Stimulated activated CD8-positive, alpha-beta memory T cell treated with anti-CD3 and anti-CD28 coated beads, Interleukin-7, amount 100 ng/mL, for 48 hours (primary cell): Measurements from ENCODE around the gene PTRH1.

Experiments used
- DNase-seq, 2 donors: peaks; one replicate each; pipeline ENCODE4 v3.0.0-alpha.2; 2020; ENCODE audit warnings: low read depth in 1 of 2; ENCODE audit errors: extremely low read depth in 1 of 2

The PTRH1 gene

GRCh38 chr9:127721391-127721821 is 5.9 kb upstream of the PTRH1 start:
- no peak for DNase-seq

DNA sequence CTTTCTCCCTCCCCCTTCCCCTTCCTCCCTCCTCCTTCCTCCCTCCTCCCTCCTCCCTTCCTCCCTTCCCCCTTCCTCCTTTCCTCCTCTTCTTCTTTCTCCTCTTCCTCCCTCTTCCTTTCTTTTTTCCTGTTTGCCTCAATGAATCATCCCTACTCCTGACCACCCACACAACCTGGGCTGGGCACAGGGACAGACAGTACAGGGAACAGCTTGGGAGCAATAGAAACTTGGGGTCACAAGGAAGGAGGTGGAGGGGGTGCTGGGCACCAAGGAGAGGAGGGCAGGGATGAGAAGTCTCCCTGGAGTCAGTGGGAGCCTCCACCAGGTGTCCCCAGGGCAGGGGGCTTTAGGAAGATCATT is 5.4 kb upstream of the PTRH1 start:
- DNase-seq = no peak

- no peak for DNase-seq
Observed at GRCh38 chr9:127720031-127720864, 4.8 kb upstream of the PTRH1 start.

DNA sequence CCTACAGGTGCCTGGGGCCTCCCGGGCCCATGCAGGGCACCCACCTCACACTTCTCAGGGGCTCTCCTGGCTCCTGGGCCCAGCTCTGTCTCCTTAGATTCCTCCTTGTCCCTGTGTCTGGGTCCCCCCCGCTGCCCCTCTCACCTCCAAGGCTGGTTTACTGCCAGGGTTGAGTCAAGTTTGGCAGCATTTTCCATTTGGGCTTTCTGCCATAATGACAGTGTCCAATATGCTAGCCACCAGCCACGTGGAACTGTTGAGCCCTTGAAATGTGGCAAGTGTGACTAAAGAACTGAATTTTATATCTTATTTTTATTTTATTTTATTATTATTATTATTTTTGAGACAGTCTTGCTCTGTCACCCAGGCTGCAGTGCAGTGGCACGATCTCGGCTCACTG is 2.3 kb upstream of the PTRH1 start:
- DNase-seq = no peak

DNA sequence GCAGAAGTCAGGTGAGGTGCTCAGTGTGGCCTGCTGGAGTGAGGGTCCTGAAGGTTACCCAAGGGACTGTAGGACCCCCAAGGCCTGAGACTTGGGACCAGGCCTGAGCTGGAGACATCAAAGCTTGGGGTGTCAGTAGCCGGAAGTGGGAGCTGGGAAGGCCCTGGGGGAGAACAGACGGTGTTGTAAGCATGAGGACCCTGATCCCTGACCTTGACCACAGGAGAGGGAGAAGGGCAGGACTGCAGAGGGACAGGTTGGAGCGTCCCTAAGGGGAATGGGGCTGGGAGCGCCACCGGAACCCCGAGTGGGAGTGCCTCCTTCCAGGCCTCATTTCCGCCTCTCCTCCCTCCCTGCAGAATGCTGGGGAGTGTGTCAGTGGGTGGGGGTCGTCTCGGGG is 949 bp upstream of the PTRH1 start:
- no peak for DNase-seq

DNA sequence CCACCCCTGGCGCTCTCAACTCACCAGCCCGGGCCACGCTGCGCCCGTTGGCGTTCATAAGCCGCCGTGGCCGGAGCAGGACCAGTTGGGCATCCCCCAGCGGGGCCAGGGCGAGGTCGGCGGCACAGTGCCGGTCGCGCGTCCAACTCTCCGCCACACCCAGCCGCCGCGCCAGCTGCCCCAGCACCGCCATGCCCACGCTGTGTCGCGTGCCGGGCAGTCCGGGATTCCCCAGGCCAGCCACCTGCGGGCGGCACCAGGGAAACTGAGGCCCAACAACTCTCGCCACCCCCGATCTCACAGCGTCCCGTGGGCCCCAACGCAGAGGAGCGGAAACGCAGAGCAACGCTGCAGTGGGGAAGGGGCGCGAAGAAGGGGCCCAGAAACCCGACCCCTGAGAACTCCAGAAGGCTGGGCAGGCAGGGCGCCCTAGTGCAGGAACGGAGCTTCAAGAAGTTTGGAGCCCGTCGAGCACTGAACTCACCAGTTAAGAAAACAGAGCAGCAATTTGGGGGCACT is 453 bp downstream of the PTRH1 start:
- DNase-seq = no peak

DNA sequence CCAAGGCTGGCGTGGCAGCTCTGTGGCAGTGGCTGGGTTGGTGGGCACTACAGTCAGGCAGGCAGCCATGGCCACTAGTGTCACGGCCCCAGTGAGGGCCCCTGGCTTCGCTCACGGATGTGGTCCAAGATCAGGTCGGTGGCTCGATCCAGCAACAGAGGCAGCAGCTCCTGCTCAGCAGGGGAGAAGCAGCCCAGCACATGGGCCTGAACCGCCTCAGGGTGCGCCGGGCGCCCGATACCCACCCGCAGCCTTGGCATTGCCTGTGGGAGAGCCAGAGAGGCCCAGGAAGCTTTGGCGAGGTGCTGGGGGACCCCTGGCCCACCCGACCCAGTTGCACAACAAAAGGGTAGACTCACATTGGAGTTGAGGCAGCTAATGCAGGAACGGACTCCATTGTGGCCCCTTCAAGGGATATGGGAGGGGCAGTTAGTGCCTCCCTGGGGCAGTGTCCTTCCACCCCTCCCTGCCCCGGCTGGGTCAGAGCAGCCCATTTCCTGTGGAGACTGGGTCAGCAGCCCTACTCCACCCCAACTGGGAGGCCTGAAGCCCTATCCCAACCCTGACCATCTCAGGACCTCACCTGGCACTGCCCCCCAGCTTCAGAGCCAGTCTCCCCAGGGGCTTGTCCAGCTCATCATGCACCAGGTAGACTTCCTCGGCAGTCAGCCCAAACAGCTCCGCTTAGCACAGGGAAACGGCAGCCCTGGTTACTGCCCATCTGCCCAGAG is 1.3 kb downstream of the PTRH1 start:
- DNase-seq = no peak

DNA sequence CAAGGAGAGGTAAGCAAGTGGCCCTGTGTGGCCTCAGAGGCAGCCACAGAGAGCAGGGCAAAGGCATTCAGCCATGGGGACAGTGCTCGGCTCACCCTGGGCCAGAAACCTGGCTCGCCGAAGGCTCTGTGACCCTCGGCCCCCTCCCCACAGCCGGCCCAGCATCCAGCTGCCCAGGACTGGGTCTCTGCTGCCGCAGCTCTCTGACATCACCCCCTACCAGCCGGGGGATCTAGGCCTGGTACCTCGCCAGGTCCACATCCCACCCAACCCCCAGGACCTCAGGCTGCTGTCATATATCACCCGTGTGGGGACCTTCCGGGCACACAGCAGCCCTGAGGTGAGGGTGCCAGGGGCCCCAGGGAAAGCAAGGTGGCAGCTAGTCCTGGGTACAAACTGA is 2.6 kb downstream of the PTRH1 start:
- no peak for DNase-seq

GRCh38 chr9:127712371-127712770 is 3.1 kb downstream of the PTRH1 start:
- no peak for DNase-seq

GRCh38 chr9:127711831-127712274 is 3.6 kb downstream of the PTRH1 start:
- no peak for DNase-seq

DNA sequence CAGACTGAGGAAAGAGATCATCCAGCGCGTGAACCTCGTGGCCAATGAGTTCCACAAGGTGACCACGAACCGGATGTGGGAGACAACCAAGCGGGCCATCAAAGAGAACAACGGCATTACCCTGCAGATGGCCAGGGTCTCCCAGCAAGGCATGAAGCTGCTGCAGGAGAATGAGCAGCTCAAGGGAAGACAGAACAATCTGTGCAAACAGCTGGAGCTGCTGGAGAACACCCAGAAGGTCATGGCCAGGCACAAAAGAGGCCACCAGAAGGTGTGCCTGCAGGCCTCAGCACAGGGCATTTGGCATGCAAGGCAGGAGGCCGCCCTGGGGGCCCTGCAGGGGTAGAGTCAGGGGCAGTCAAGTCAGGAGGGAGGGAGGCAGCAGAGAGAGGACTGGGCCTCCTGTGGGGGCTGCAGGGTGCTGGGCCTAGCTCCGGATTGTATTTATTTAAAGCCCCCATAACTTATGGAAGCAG is 4.2 kb downstream of the PTRH1 start:
- DNase-seq = no peak

- DNase-seq = no peak
Observed at GRCh38 chr9:127710204-127710783, 5.2 kb downstream of the PTRH1 start.

- no peak for DNase-seq
Observed at GRCh38 chr9:127708952-127709587, 6.4 kb downstream of the PTRH1 start.

DNA sequence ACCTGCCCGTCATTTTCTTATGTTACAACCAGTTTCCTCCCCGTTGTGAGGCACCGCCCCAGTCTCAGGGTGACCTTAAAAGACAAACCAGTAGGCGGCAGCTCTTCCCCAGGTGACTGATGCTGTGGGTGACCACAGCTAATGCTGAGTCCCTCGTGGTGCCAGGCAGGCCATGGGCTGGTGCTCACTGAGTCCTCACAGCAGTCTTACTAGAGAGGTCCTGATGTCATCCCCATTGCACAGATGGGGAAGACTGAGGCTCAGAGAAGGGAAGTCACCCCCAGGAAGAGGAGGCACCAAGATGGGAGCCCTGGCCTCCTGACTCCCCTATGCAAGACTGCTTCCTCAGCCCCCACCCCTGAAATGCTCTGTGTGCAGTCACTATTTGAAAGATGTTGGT is 7.7 kb downstream of the PTRH1 start:
- peak in 1 of 2 donors; percentile 29 for DNase-seq

- no peak for DNase-seq
Observed at GRCh38 chr9:127706836-127707241, 8.6 kb downstream of the PTRH1 start, which contains the start of gene CFAP157. TSS of gene CFAP157 (plus strand) at chr9:127706988. CDS start at chr9:127707032, 44 bp downstream.

- no peak for DNase-seq
Observed at GRCh38 chr9:127705577-127706379, 9.7 kb downstream of the PTRH1 start.

DNA sequence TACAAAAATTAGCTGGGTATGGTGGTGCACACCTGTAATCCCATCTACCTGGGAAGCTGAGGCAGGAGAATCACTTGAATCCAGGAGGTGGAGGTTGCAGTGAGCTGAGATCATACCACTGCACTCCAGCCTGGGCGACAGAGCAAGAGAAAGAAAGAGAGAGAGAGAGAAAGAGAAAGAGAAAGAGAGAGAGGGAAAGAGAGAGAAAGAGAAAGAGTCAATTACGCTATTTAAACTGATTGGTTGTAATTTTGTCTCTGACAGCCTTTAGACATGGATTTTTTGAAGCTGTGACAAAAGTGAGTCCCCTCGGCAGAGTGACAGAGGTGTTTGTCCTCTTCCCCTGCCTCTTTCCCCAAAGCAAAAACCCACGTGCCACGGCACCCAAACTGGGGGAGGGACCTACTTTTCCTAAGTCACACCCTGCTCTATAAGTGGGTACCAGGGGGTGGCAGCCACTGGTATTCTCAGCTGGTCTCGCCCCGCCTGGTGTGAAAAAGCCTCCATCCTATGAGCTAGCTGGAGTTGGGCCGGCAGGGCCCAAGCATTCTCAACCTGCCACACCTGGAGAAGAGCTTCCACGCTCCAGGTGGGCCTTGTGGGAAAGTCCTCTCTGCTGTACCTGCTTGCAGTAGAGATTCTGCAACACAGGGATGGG is 12.0 kb downstream of the PTRH1 start:
- no peak for DNase-seq

DNA sequence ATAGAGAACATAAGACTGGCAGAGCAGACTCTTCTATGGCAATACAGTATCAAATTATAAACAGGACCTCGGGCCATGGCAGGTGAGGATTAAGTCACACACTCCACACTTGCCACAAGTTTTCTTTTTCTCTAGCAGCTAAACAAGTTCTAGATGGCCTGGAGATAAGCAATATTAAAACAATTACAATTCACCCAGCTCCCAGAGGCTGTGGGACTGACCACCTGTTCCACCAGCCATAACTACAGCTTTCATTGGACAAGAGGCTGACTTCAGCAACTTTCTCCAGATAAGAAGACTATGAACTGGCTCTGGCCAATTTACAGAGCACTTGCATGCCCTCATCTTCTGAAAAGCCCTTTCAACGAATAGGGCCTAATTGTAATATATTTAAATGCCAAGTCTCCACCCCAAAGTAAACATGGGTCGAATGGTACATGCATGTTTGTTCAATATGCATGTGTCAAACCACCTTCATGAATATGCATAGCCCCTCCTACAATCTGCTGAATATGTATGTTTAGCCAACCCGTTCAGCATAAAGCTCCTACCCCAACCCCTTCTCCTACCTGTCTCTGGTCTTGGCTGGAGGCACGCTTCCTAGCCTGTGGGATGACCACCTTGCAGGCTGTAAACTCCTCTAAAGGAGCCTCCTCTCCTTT is 14.7 kb downstream of the PTRH1 start:
- no peak for DNase-seq

DNA sequence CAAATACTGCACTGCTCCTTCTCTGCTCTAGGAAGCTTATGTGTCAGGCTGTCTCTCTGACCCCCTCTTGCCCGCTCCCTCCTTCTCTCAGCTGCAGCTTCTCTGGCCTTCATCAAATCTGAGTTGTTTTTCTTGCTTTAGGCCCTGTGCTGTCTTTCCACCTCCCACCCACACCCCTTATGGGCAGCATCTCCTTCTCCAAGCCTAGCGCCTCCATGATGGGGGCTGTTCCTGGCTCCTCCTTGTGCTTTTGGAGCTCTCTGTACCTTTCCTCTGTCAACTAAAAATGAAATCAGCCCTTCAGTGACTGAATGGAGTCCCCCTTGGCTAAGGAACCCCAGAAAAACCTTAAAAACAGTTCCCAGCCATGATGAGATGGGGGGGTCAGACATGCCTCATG is 15.3 kb downstream of the PTRH1 start:
- no peak for DNase-seq
